WTC11 (cell line): Measurements from ENCODE around the gene PLP2. TPM values are rescaled to one million over a fixed set of nuclear protein-coding genes. Genes with fewer than 3 reads are reported as not detected.
"Not testable (repeated sequence)": the region's sequence is repeated elsewhere in the genome, so short reads cannot be mapped to it uniquely, and the experiment has no call there.

Experiments used
- ATAC-seq: fragments of 200-7000 bp; cut with Tn5 transposase; 2 replicates; pipeline ENCODE4 v1.10.0; 2021; ENCODE audit warnings: mild to moderate bottlenecking, moderate library complexity
- Bru-seq: library from RNA; stranded (reverse); fragments of 400-500 nt; gene quantifications from one replicate; lab custom pipeline; 2021; lab: Mats Ljungman, UMichigan
- CTCF ChIA-PET: fragments of 300-600 bp; sonication (Branson Sonifier 250); formaldehyde crosslinking; loops from one replicate; lab custom pipeline; 2021; ENCODE audit warnings: antibody characterized with exemption; lab: Charles Lee
- POLR2A ChIA-PET: fragments of 350-600 bp; sonication (Branson Sonifier 250); formaldehyde crosslinking; loops from one replicate; lab custom pipeline; 2021; ENCODE audit warnings: antibody characterized with exemption; lab: Charles Lee
- DNase-seq: peaks from one replicate; pipeline ENCODE4 v3.0.0; 2021; ENCODE audit warnings: low spot score
- H3K27ac Mint-ChIP-seq: 2 replicates; pipeline ENCODE4 v1.8.0; 2021; ENCODE audit warnings: mixed read lengths
- H3K27me3 Mint-ChIP-seq: 2 replicates; pipeline ENCODE4 v1.8.0; 2021; ENCODE audit warnings: low read depth, mild to moderate bottlenecking, moderate library complexity, mixed read lengths
- H3K36me3 Mint-ChIP-seq: 2 replicates; pipeline ENCODE4 v1.8.0; 2021; ENCODE audit warnings: mixed read lengths
- H3K4me1 Mint-ChIP-seq: 2 replicates; pipeline ENCODE4 v1.8.0; 2022; ENCODE audit warnings: mixed read lengths
- H3K4me3 Mint-ChIP-seq: 2 replicates; pipeline ENCODE4 v1.8.0; 2021; ENCODE audit warnings: mild to moderate bottlenecking, moderate library complexity, mixed read lengths
- H3K9me3 Mint-ChIP-seq: 2 replicates; pipeline ENCODE4 v1.8.0; 2021; ENCODE audit warnings: mixed read lengths
- CREB1 ChIP-seq: sonication (generic); formaldehyde crosslinking; IDR thresholded peaks from 2 replicates; pipeline ENCODE4 v1.8.0; 2023; ENCODE audit warnings: mild to moderate bottlenecking, missing genetic modification reagents
- GABPB1 ChIP-seq: sonication (generic); formaldehyde crosslinking; IDR thresholded peaks from 2 replicates; pipeline ENCODE4 v1.8.1; 2023; ENCODE audit warnings: mild to moderate bottlenecking, missing genetic modification reagents
- KAT7 ChIP-seq: sonication (generic); formaldehyde crosslinking; IDR thresholded peaks from 2 replicates; pipeline ENCODE4 v1.8.1; 2023; ENCODE audit warnings: missing genetic modification reagents, mild to moderate bottlenecking, borderline replicate concordance
- MXD4 ChIP-seq: fragments of 250-450 bp; sonication (Bioruptor Pico); IDR thresholded peaks from 2 replicates; pipeline ENCODE4 v1.8.0; 2021; ENCODE audit warnings: mild to moderate bottlenecking, moderate library complexity, borderline replicate concordance
- NFE2L1 ChIP-seq: sonication (generic); formaldehyde crosslinking; IDR thresholded peaks from 2 replicates; pipeline ENCODE4 v1.8.1; 2023; ENCODE audit warnings: missing genetic modification reagents
- RELA ChIP-seq: sonication (generic); formaldehyde crosslinking; IDR thresholded peaks from 2 replicates; pipeline ENCODE4 v1.8.1; 2022; ENCODE audit warnings: missing genetic modification reagents, mild to moderate bottlenecking, borderline replicate concordance
- SOX15 ChIP-seq: fragments of 250-450 bp; sonication (Bioruptor Pico); IDR thresholded peaks from 2 replicates; pipeline ENCODE4 v1.9.0; 2021; ENCODE audit warnings: mild to moderate bottlenecking
- TP53 ChIP-seq: sonication (generic); formaldehyde crosslinking; IDR thresholded peaks from 2 replicates; pipeline ENCODE4 v1.8.1; 2023; ENCODE audit warnings: mild to moderate bottlenecking, missing genetic modification reagents
- ZNF121 ChIP-seq: sonication (generic); formaldehyde crosslinking; IDR thresholded peaks from 2 replicates; pipeline ENCODE4 v1.8.0; 2023; ENCODE audit warnings: missing genetic modification reagents
- ZNF416 ChIP-seq: fragments of 250-450 bp; sonication (Bioruptor Pico); IDR thresholded peaks from 2 replicates; pipeline ENCODE4 v1.9.0; 2021; ENCODE audit warnings: mild to moderate bottlenecking, inconsistent platforms
- ZNF423 ChIP-seq: fragments of 250-450 bp; sonication (Bioruptor Pico); IDR thresholded peaks from 2 replicates; pipeline ENCODE4 v2.1.2; 2022; ENCODE audit warnings: mild to moderate bottlenecking, moderate library complexity
- long read RNA-seq, 3 experiments: library from RNA in 1 of 3; library from capped mRNA in 1 of 3; library from polyadenylated mRNA in 1 of 3; unstranded in 2 of 3; stranded (forward) in 1 of 3; transcript quantifications; one replicate each; pipeline ENCODE4 v2.0.0, GENCODE V29; 2021
- total RNA-seq: library from RNA; stranded (reverse); gene quantifications from 3 replicates; pipeline ENCODE4 v1.2.3, GENCODE V29; 2021
- TF ChIP-seq, protein P1 (sequence below): fragments of 250-450 bp; sonication (Bioruptor Pico); IDR thresholded peaks from 2 replicates; pipeline ENCODE4 v2.1.2; 2022; ENCODE audit warnings: mild to moderate bottlenecking, moderate library complexity
- TF ChIP-seq, protein P2 (sequence below): sonication (generic); formaldehyde crosslinking; IDR thresholded peaks from 2 replicates; pipeline ENCODE4 v1.8.0; 2022; ENCODE audit warnings: mild to moderate bottlenecking, missing genetic modification reagents
- TF ChIP-seq, protein P3 (sequence below): fragments of 250-450 bp; sonication (Bioruptor Pico); IDR thresholded peaks from 2 replicates; pipeline ENCODE4 v1.9.0; 2021; ENCODE audit warnings: mild to moderate bottlenecking
- TF ChIP-seq, protein P4 (sequence below): sonication (generic); formaldehyde crosslinking; IDR thresholded peaks from 2 replicates; pipeline ENCODE4 v1.8.1; 2023; ENCODE audit warnings: mild to moderate bottlenecking, missing genetic modification reagents, moderate library complexity
- TF ChIP-seq, protein P5 (sequence below): sonication (generic); formaldehyde crosslinking; IDR thresholded peaks from 2 replicates; pipeline ENCODE4 v1.8.0; 2023; ENCODE audit warnings: missing genetic modification reagents

The PLP2 gene, protein sequence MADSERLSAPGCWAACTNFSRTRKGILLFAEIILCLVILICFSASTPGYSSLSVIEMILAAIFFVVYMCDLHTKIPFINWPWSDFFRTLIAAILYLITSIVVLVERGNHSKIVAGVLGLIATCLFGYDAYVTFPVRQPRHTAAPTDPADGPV
- total RNA-seq = 11.8 to 12.9 TPM (median 12.4 TPM) in 3 replicates
- percentile 44 among the genes with signal in this experiment for Bru-seq, nascent RNA
- long read RNA-seq, experiment 1, transcript PLP2-202 (5 exons, 1,079 nt) = major isoform, 9 of 9 reads
- long read RNA-seq, experiment 1, partial matches to known transcripts = 0 of 9 reads
- long read RNA-seq, experiment 1, other reads (novel, unspliced or antisense) = 0 of 9 reads
- long read RNA-seq, experiment 2, transcript PLP2-202 (5 exons, 1,079 nt) = major isoform, 12 of 14 reads
- long read RNA-seq, experiment 2, partial matches to known transcripts = 1 of 14 reads
- long read RNA-seq, experiment 2, other reads (novel, unspliced or antisense) = 1 of 14 reads
- long read RNA-seq, experiment 3, transcript PLP2-202 (5 exons, 1,079 nt) = major isoform, 18 of 20 reads
- long read RNA-seq, experiment 3, partial matches to known transcripts = 0 of 20 reads
- long read RNA-seq, experiment 3, other reads (novel, unspliced or antisense) = 2 of 20 reads

DNA sequence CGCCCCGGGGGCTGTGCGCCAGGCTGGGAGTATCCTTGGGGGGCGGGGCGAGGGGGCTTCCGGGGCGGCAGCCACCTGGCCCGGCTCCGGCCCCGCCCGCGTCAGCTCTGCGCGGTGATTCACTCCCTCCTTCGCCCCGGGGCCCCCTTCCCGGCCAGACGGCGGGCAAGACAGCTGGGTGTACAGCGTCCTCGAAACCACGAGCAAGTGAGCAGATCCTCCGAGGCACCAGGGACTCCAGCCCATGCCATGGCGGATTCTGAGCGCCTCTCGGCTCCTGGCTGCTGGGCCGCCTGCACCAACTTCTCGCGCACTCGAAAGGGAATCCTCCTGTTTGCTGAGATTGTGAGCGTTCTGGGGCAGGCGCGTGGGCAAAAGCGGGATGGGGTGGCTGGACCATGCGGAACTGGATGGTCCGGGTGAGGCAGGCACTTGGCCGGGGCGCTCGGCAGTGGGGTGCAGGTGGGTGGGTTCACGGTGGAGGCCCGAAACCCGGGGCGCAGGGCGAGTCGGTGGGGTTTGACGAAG is at the start of gene PLP2:
PLP2 (plus strand) TSS at position 147 of the 528 bp plus-strand sequence; CDS start at position 250, 103 bp downstream.
- no peak for DNase-seq
- peaks cover 48% of the 10 kb centered on the region for H3K27me3 Mint-ChIP-seq
- CTCF ChIA-PET = interaction anchor here (0.9 to 1.8 kb wide), 3 partner anchors 13 to 21 kb away, joined by 3 to 6 read pairs (median 3); no protein-coding TSS in a partner anchor

DNA sequence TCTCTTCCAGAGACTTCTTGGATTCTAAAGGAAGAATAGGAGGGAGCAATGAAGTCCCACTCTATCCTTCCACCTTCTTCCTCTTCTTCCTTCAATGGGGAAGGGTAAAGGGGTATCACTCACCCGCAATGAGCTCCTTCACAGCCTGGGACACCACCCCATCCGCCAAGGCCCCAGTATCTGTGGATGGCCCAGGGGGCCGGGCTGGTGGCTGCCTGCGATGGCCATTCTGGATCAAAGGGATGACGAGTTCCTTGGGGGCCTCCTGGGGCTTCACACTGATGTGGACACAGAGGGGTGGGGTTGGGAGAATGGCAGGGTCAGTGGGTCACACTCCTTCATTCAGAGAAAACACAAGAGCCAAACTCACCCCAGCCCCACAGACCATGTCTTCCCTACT is 49.2 kb upstream of the PLP2 start:
- Mint-ChIP-seq H3K36me3 (peaks cover 17% of the 10 kb centered on the region), H3K9me3 (no peaks in the 10 kb centered on the region)
- no peak for TF ChIP-seq ZNF423 (CRISPR knock-in tag)
- TF ChIP-seq ZNF416 (CRISPR knock-in tag) = no peak
- TF ChIP-seq, protein P1, sequence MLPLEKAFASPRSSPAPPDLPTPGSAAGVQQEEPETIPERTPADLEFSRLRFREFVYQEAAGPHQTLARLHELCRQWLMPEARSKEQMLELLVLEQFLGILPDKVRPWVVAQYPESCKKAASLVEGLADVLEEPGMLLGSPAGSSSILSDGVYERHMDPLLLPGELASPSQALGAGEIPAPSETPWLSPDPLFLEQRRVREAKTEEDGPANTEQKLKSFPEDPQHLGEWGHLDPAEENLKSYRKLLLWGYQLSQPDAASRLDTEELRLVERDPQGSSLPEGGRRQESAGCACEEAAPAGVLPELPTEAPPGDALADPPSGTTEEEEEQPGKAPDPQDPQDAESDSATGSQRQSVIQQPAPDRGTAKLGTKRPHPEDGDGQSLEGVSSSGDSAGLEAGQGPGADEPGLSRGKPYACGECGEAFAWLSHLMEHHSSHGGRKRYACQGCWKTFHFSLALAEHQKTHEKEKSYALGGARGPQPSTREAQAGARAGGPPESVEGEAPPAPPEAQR (CRISPR knock-in tag) = no peak
- TF ChIP-seq, all 79 proteins: peak for 0
- DNase-seq (no peak), ATAC-seq (no peak)
- H3K27me3 Mint-ChIP-seq = no peaks in the 10 kb centered on the region
- CTCF ChIA-PET = no interaction called here
- POLR2A ChIA-PET = no interaction called here
- H3K4me3 Mint-ChIP-seq = peak overlapping the region; percentile 97
- no peak overlapping the region for H3K27ac Mint-ChIP-seq
- H3K4me1 Mint-ChIP-seq = peaks cover 8% of the 10 kb centered on the region

More for the DNA sequence above, at the start of gene PLP2:
- ATAC-seq = peak; percentile 30
- H3K4me1 Mint-ChIP-seq = peaks cover 26% of the 10 kb centered on the region
- no peaks in the 10 kb centered on the region for H3K9me3 Mint-ChIP-seq
- POLR2A ChIA-PET = interaction anchor here (1.2 kb wide), 1 partner anchor 29 kb away, joined by 4 read pairs; no protein-coding TSS in a partner anchor
- peak within 1 kb of the TSS; percentile 72 for H3K4me3 Mint-ChIP-seq
- no peak within 1 kb of the TSS for H3K27ac Mint-ChIP-seq
- peaks cover 11% of the 10 kb centered on the region for H3K36me3 Mint-ChIP-seq
- TF ChIP-seq, protein P2, sequence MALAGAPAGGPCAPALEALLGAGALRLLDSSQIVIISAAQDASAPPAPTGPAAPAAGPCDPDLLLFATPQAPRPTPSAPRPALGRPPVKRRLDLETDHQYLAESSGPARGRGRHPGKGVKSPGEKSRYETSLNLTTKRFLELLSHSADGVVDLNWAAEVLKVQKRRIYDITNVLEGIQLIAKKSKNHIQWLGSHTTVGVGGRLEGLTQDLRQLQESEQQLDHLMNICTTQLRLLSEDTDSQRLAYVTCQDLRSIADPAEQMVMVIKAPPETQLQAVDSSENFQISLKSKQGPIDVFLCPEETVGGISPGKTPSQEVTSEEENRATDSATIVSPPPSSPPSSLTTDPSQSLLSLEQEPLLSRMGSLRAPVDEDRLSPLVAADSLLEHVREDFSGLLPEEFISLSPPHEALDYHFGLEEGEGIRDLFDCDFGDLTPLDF = no peak
- TF ChIP-seq CREB1 (CRISPR knock-in tag) = no peak
- TF ChIP-seq NFE2L1 (CRISPR knock-in tag) = no peak
- no peak for TF ChIP-seq RELA
- no peak for TF ChIP-seq SOX15 (CRISPR knock-in tag)
- TF ChIP-seq KAT7 (CRISPR knock-in tag) = no peak
- no peak for TF ChIP-seq ZNF121 (CRISPR knock-in tag)
- TF ChIP-seq, protein P3, sequence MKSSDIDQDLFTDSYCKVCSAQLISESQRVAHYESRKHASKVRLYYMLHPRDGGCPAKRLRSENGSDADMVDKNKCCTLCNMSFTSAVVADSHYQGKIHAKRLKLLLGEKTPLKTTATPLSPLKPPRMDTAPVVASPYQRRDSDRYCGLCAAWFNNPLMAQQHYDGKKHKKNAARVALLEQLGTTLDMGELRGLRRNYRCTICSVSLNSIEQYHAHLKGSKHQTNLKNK (CRISPR knock-in tag) = no peak
- TF ChIP-seq, protein P4, sequence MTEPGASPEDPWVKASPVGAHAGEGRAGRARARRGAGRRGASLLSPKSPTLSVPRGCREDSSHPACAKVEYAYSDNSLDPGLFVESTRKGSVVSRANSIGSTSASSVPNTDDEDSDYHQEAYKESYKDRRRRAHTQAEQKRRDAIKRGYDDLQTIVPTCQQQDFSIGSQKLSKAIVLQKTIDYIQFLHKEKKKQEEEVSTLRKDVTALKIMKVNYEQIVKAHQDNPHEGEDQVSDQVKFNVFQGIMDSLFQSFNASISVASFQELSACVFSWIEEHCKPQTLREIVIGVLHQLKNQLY (CRISPR knock-in tag) = no peak
- no peak for TF ChIP-seq GABPB1
- TF ChIP-seq MXD4 (CRISPR knock-in tag) = no peak
- TF ChIP-seq TP53 (CRISPR knock-in tag) = no peak
- TF ChIP-seq, protein P5, sequence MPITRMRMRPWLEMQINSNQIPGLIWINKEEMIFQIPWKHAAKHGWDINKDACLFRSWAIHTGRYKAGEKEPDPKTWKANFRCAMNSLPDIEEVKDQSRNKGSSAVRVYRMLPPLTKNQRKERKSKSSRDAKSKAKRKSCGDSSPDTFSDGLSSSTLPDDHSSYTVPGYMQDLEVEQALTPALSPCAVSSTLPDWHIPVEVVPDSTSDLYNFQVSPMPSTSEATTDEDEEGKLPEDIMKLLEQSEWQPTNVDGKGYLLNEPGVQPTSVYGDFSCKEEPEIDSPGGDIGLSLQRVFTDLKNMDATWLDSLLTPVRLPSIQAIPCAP (CRISPR knock-in tag) = no peak
- TF ChIP-seq, all 79 proteins: peak for 0

DNA sequence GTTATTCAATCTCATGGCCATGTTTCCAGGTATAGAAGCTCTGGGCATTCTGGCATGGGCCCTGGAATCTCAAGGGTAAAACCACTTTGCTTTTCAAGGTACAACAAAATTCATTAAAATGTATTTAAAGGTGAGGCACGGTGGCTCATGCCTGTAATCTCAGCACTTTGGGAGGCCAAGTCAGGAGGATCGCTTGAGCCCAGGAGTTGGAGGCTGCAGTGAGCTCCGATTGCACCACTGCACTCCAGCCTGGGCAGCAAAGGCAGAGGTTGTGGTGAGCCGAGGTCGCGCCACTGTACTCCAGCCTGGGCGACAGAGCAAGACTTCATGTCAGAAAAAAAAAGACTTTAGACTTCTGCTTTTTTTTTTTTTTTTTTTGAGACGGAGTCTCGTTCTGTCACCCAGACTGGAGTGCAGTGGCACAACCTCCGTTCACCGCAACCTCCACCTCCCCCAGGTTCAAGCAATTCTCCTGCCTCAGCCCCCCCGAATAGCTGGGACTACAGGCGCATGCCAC is 43.9 kb upstream of the PLP2 start:
- H3K36me3 Mint-ChIP-seq, DNase-seq, ATAC-seq, H3K9me3 Mint-ChIP-seq, H3K27ac Mint-ChIP-seq, H3K4me3 Mint-ChIP-seq, H3K4me1 Mint-ChIP-seq, H3K27me3 Mint-ChIP-seq: not testable (repeated sequence)
- CTCF ChIA-PET = interaction anchor here (0.6 kb wide), 2 partner anchors 236 to 1386 kb away, joined by 3 to 4 read pairs; no protein-coding TSS in a partner anchor
- POLR2A ChIA-PET = interaction anchor here (0.6 kb wide), 1 partner anchor 50 kb away, joined by 3 read pairs; no protein-coding TSS in a partner anchor
